Neural progenitor cell (in vitro differentiated cells): Measurements from ENCODE around the gene OSGIN1. TPM values are rescaled to one million over a fixed set of nuclear protein-coding genes. Genes with fewer than 3 reads are reported as not detected.

Experiments
- DNase-seq: peaks from one replicate; pipeline ENCODE4 v3.0.0-alpha.2; 2016; ENCODE audit warnings: low spot score
- H2AFZ ChIP-seq: fragments of 200-600 bp; sonication (generic); replicated peaks from 2 replicates; pipeline ENCODE4 v1.6.1; 2016; ENCODE audit warnings: antibody characterized with exemption
- H3F3A ChIP-seq: fragments of 200-600 bp; sonication (generic); 2 replicates; pipeline ENCODE4 v1.6.1; 2016; ENCODE audit warnings: antibody characterized with exemption, low read depth
- H3K27ac ChIP-seq: fragments of 200-600 bp; sonication (generic); 2 replicates; pipeline ENCODE4 v1.5.1; 2016; ENCODE audit warnings: mild to moderate bottlenecking
- H3K27me3 ChIP-seq: fragments of 200-600 bp; sonication (generic); 2 replicates; pipeline ENCODE4 v1.6.1; 2016; ENCODE audit warnings: mild to moderate bottlenecking, moderate library complexity
- H3K36me3 ChIP-seq: fragments of 200-600 bp; sonication (generic); 2 replicates; pipeline ENCODE4 v1.5.1; 2016
- H3K4me1 ChIP-seq: fragments of 200-600 bp; sonication (generic); 2 replicates; pipeline ENCODE4 v1.6.1; 2016; ENCODE audit warnings: mixed run types
- H3K4me2 ChIP-seq: fragments of 200-600 bp; sonication (generic); 2 replicates; pipeline ENCODE4 v1.6.1; 2016
- H3K4me3 ChIP-seq: fragments of 200-600 bp; sonication (generic); 2 replicates; pipeline ENCODE4 v1.5.1; 2016
- H3K79me2 ChIP-seq: fragments of 200-600 bp; sonication (generic); 2 replicates; pipeline ENCODE4 v1.6.1; 2016; ENCODE audit warnings: low read depth
- H3K9ac ChIP-seq: fragments of 200-600 bp; sonication (generic); 2 replicates; pipeline ENCODE4 v1.6.1; 2016
- H3K9me3 ChIP-seq: fragments of 200-600 bp; sonication (generic); 2 replicates; pipeline ENCODE4 v1.5.1; 2016; ENCODE audit warnings: low read depth
- H4K20me1 ChIP-seq: fragments of 200-600 bp; sonication (generic); 2 replicates; pipeline ENCODE4 v1.6.1; 2016; ENCODE audit warnings: low read depth
- H3K27ac Mint-ChIP-seq: 3 replicates; pipeline ENCODE4 v1.8.0; 2021; ENCODE audit warnings: mixed read lengths
- H3K27me3 Mint-ChIP-seq: 2 replicates; pipeline ENCODE4 v1.8.0; 2022; ENCODE audit warnings: low read depth, mild to moderate bottlenecking, inconsistent platforms, moderate library complexity, mixed read lengths; ENCODE audit not compliant: insufficient read depth
- H3K36me3 Mint-ChIP-seq: 3 replicates; pipeline ENCODE4 v1.8.0; 2021; ENCODE audit warnings: mixed read lengths
- H3K4me1 Mint-ChIP-seq: 3 replicates; pipeline ENCODE4 v1.8.0; 2021; ENCODE audit warnings: mixed read lengths
- H3K4me3 Mint-ChIP-seq: 3 replicates; pipeline ENCODE4 v1.8.0; 2021; ENCODE audit warnings: mild to moderate bottlenecking, moderate library complexity, mixed read lengths
- H3K9me3 Mint-ChIP-seq: 3 replicates; pipeline ENCODE4 v1.8.0; 2020; ENCODE audit warnings: mixed read lengths
- CTCF ChIP-seq: fragments of 200-600 bp; sonication (generic); IDR thresholded peaks from 2 replicates; pipeline ENCODE4 v1.5.1; 2017; ENCODE audit warnings: antibody characterized with exemption, mild to moderate bottlenecking
- EZH2 ChIP-seq: fragments of 200-600 bp; sonication (generic); IDR thresholded peaks from 2 replicates; pipeline ENCODE4 v1.6.1; 2017; ENCODE audit warnings: antibody characterized with exemption, mild to moderate bottlenecking, moderate library complexity
- EZH2phosphoT487 ChIP-seq: fragments of 200-600 bp; sonication (generic); IDR thresholded peaks from 2 replicates; pipeline ENCODE4 v1.6.1; 2017; ENCODE audit warnings: antibody characterized with exemption
- total RNA-seq: library from RNA; depleted of rRNA; stranded (reverse); fragments of >200 nt; gene quantifications from 2 replicates; pipeline ENCODE4 v1.2.3, GENCODE V29; 2015; ENCODE audit warnings: low replicate concordance

OSGIN1 gene
- total RNA-seq, 1 donor from 2014 or later = not detected

DNA sequence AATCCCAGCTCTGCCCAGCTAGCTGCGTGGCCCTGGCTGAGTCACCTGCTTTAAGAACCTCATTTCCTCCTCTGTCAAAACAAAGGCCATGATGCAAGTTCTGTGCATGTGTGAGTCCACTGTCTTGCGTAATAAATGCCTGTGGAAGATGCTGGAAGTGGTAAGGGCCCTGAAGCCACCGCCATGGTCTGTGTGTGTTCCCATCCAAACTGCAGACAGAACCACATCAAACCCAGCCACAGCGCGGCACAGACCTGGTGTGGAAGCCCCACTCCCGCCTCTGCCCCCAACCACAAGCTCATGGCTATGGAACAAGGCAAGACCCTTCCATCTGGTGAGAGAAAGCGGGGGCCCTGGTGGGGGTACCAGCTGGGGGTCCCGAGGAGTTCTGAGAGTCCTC, 41.0 kb downstream of the OSGIN1 start:
- H3F3A ChIP-seq = peaks cover 16% of the 10 kb centered on the region
- TF ChIP-seq EZH2 (no peak), EZH2phosphoT487 (no peak)
- no peak for DNase-seq
- no peak overlapping the region for H3K27ac ChIP-seq
- no peak overlapping the region for H3K4me3 Mint-ChIP-seq
- H3K9ac ChIP-seq = no peak overlapping the region
- no peak overlapping the region for H3K4me3 ChIP-seq
- H2AFZ ChIP-seq = no peak overlapping the region
- peaks cover 30% of the 10 kb centered on the region for H3K4me1 ChIP-seq
- no peaks in the 10 kb centered on the region for H3K36me3 ChIP-seq
- H4K20me1 ChIP-seq = no peaks in the 10 kb centered on the region
- peaks cover 84% of the 10 kb centered on the region for H3K4me1 Mint-ChIP-seq
- H3K27ac Mint-ChIP-seq = peak overlapping the region; percentile 99
- no peaks in the 10 kb centered on the region for H3K79me2 ChIP-seq
- H3K36me3 Mint-ChIP-seq = peaks cover 3% of the 10 kb centered on the region
- peak overlapping the region; percentile 50 for H3K4me2 ChIP-seq
- H3K27me3 Mint-ChIP-seq = peaks cover 14% of the 10 kb centered on the region
- no peaks in the 10 kb centered on the region for H3K9me3 Mint-ChIP-seq
- no peaks in the 10 kb centered on the region for H3K27me3 ChIP-seq
- H3K9me3 ChIP-seq = no peaks in the 10 kb centered on the region

GRCh38 chr16:83994703-83995102, 41.7 kb downstream of the OSGIN1 start:
- Histone ChIP-seq H3K27ac (no peak overlapping the region), H3K9me3 (no peaks in the 10 kb centered on the region), H3K79me2 (no peaks in the 10 kb centered on the region), H2AFZ (no peak overlapping the region), H3K4me1 (peaks cover 26% of the 10 kb centered on the region), H3K27me3 (no peaks in the 10 kb centered on the region), H3K4me2 (peak overlapping the region; percentile 50), H3K9ac (no peak overlapping the region), H3F3A (peaks cover 16% of the 10 kb centered on the region), H4K20me1 (no peaks in the 10 kb centered on the region), H3K36me3 (no peaks in the 10 kb centered on the region), H3K4me3 (no peak overlapping the region)
- Mint-ChIP-seq H3K4me1 (peaks cover 83% of the 10 kb centered on the region), H3K4me3 (peak overlapping the region; percentile 73), H3K9me3 (no peaks in the 10 kb centered on the region), H3K36me3 (peaks cover 5% of the 10 kb centered on the region), H3K27me3 (peaks cover 14% of the 10 kb centered on the region), H3K27ac (peak overlapping the region; percentile 99)
- peak; percentile 24 for DNase-seq
- TF ChIP-seq EZH2phosphoT487 = no peak
- TF ChIP-seq EZH2 = no peak
- no peak for TF ChIP-seq CTCF

DNA sequence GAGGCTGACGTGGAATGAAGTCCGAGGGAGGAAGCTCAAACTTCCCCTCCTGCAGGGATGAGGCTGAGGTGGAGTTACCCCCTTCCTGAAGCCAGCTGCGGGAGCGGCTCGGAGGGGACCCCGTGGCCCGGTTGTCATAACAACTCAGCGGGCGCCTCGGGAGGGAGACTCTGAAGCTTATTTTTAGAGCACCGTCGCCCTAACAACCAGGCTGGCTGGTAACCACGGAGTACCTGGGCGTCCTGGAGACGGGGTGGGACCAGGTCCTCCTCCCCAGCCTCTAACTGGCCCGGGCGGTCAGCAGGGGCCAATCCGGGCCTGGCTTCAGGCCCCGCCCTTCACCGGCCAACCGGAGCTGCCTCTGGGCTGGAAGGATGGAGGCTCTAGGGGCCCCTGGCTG, 42.7 kb downstream of the OSGIN1 start:
- Histone ChIP-seq H3K4me2 (peak overlapping the region; percentile 50), H3K27ac (no peak overlapping the region), H3K4me1 (peaks cover 24% of the 10 kb centered on the region), H3K9ac (no peak overlapping the region), H3K27me3 (no peaks in the 10 kb centered on the region), H3K9me3 (no peaks in the 10 kb centered on the region), H3K79me2 (no peaks in the 10 kb centered on the region), H3F3A (peaks cover 16% of the 10 kb centered on the region), H3K36me3 (no peaks in the 10 kb centered on the region), H3K4me3 (no peak overlapping the region), H2AFZ (no peak overlapping the region), H4K20me1 (no peaks in the 10 kb centered on the region)
- no peak for TF ChIP-seq EZH2phosphoT487
- Mint-ChIP-seq H3K27me3 (peaks cover 16% of the 10 kb centered on the region), H3K4me3 (peak overlapping the region; percentile 73), H3K9me3 (no peaks in the 10 kb centered on the region), H3K4me1 (peaks cover 79% of the 10 kb centered on the region), H3K36me3 (peaks cover 6% of the 10 kb centered on the region), H3K27ac (peak overlapping the region; percentile 99)
- peak; percentile 90 for DNase-seq

DNA sequence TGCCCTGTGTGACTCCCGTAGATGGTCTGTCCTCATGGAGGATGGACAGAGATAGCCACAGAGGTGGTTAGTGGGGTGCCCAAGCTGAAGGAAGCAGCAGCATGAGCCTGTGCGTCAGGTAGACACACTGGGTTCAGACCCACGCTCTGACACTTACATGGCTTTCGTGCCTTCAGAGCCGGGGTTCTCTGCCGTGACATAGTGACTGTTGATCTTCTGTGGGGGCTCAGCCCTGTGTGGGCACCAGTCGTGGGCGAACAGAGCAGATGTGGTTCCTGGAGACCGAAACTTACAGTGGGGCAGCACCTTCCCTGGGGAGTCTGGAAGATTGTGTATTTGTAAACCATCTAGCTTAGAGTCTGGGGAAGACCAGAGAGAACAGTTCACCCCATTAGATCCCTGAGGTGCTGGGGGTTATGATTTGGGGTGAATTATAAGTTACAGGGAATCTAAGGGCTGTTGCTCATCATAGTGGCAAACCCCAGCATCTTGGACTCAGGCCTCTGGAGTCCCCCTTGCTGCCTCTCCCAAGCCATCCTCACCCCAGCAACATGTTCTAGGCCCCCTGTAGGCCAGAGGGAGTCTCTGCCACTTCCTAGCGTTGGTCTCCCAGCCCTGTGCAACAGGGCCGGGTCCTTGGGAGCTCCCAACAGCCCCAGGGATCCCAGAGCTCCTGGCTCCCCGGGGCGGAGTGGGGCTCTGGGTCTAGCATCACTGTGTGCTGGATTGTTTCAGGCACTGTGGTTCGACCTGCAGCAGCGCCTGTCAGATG, 43.6 kb downstream of the OSGIN1 start:
- H3K4me3 Mint-ChIP-seq = peak overlapping the region; percentile 21
- no peaks in the 10 kb centered on the region for H3K9me3 Mint-ChIP-seq
- no peaks in the 10 kb centered on the region for H3K27me3 ChIP-seq
- peak overlapping the region; percentile 86 for H3K27ac Mint-ChIP-seq
- H3F3A ChIP-seq = peaks cover 16% of the 10 kb centered on the region
- no peak overlapping the region for H3K4me3 ChIP-seq
- H3K4me2 ChIP-seq = no peak overlapping the region
- no peaks in the 10 kb centered on the region for H3K36me3 ChIP-seq
- no peaks in the 10 kb centered on the region for H3K79me2 ChIP-seq
- H4K20me1 ChIP-seq = no peaks in the 10 kb centered on the region
- H3K4me1 ChIP-seq = peaks cover 30% of the 10 kb centered on the region
- no peak overlapping the region for H2AFZ ChIP-seq
- no peak overlapping the region for H3K27ac ChIP-seq
- H3K36me3 Mint-ChIP-seq = peaks cover 6% of the 10 kb centered on the region
- no peak for DNase-seq
- H3K27me3 Mint-ChIP-seq = peaks cover 15% of the 10 kb centered on the region
- H3K9ac ChIP-seq = no peak overlapping the region
- H3K4me1 Mint-ChIP-seq = peaks cover 73% of the 10 kb centered on the region
- TF ChIP-seq EZH2phosphoT487 (no peak), EZH2 (no peak), CTCF (no peak)
- H3K9me3 ChIP-seq = no peaks in the 10 kb centered on the region
